CD4-positive, alpha-beta T cell treated with Interleukin-21 for 1 hour (primary cell): ENCODE measurements around the gene TEAD1.

Experiments used
- DNase-seq: peaks from one replicate; pipeline ENCODE4 v3.0.0-alpha.2; 2020

The TEAD1 gene

DNA sequence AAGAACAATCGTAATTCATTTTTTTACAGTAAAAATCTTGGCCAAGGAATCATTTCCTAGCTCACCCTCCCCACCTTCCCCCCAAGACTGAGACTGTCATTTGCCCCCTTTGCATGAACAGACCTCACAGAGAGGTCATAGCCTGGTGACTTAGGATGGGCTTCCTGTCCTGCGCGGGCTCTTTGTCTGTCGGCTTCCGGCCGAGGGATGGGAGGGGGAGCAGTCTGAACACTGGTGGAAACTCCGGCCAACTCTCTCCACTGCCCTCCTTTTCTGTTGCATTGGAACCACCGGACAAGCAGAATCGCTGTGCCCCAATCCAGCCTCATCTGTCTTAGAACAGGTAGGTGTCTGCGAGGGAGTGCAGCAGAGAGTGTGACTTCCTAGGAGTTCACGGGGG, 41.7 kb downstream of the TEAD1 start:
- no peak for DNase-seq

GRCh38 chr11:12716816-12717215, 42.6 kb downstream of the TEAD1 start:
- DNase-seq: no peak

DNA sequence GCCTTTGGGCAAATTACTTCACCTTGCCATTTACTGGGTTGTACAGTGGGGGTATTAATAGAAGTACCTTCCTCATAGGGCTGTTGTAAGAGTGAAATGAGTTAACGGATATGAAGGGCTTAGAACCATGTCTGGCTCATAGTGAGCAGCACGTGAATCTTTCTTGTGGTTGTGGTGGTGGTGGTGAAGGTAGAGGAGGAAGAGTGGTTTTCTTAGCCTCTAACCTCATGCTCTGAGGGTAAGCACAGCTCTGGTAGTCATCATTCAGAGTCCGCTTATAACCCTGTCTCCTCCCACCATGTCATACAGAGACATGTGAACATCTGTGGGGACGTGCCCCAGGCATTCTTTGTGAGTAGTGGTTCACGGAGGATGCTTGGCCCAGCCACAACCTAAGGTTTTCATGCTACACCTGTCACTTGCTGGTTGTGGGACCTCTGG, 43.6 kb downstream of the TEAD1 start:
- peak; percentile 41 for DNase-seq

GRCh38 chr11:12719221-12719620, 45.0 kb downstream of the TEAD1 start:
- no peak for DNase-seq

GRCh38 chr11:12721816-12722604, 47.8 kb downstream of the TEAD1 start:
- no peak for DNase-seq

GRCh38 chr11:12723421-12724300, 49.4 kb downstream of the TEAD1 start:
- DNase-seq: no peak

DNA sequence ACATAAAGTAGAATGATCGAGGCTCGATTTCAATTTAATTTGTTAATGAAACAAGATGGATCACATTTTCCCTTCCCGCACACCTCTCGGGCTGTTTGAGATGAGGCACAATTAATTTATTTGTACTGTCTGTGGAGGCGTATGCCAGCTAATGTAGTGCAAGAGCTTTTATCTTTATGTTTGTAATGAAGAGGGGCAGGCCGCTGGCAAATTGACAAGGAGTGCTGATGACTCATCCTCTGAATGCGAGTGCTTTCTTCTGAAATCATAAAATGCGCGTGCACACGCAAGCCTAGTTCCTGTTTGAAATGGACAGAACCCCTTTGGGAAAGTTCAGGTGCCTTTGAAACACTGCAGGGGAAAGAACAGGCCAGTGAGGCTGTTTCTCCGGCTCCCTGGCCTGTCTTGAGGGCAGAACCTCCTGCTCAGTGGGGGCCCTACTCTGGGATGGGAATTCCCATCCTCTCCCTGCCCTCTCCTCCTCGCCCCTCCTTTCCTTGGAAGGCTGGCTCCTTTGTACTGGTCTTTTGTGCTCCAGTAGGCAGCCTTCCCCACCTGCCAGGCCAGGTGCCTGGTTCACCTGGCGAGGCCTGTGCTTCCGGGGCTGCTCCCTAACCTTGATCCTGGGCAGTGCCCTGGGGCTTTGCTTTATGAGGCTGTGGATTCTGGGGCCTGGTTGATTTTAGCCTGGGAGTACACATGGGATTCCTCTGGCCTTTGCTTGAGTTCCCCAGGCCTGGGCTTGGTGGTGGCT, 50.3 kb downstream of the TEAD1 start:
- no peak for DNase-seq

DNA sequence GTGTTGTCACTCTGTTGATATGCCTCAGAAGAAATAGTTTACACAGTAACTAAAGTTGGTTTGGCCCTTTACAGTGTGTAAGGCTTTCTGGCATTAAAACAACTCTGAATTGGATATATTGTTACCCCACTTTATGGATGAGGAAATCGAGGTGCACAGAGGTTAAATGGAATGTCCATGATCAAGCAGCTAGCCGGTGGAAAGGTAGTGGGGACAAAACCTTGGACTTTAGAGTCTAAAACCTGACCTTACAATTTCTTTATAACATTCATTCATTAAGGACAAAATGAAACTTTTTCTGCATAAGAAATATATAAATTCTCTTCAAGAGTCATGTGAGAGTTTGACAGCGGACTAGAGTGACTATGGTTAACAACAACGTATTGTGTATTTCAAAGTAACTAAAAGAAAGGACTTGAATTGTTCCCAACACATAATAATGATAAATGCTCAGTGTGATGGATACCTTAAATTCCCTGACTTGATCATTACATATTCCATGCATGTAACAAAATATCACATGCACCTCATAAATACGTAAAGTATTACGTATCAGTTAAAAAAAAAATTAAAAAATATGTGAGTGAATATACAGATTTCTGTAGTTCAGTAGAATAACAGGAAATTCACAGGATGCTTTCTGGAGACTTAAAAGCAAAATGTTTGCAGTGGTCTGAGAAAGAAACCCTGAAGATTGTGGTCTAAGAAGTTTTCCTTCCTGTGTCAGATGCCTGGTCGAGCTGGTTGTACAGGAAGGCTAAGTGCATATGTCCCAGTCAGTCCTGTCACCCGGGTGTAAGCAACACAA, 51.0 kb downstream of the TEAD1 start:
- no peak for DNase-seq

DNA sequence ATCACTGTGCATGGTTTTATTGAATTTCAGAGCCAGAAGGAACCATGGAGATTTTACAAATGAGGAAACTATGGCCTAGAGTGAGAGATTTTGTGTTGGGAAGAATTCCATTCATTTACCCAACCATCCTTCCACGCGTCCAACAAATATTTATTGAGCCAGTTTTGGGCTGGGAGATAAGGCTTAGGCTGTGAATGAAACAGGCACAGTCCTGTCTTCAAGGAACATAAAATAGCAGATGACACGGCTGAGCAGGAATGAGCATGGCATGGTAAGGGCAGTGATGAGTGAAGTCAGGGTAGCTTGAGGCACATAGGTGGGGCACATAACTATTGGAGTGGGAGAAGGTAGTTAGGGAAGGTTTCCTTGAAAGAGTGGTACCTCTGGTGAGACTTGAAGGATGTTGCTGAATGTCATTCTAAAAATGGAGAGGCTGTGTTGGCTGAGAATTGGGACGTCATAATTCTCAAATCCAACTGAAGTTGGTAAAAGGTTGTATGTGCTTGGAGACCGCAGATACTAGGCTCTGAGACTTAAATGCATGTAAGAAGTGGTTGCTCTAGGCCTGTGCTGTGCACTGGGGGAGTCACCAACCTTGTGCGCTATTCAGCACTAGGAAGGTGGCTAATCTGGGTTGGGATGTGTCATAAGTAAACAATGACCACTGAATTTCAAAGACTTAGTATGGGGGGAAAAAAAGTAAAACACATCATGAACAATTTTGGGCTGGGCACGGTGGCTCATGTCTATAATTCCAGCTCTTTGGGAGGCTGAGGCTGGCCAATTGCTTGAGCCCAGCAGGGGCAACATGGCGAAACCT, 51.9 kb downstream of the TEAD1 start:
- DNase-seq: no peak

GRCh38 chr11:12727563-12728211, 53.5 kb downstream of the TEAD1 start:
- no peak for DNase-seq

DNA sequence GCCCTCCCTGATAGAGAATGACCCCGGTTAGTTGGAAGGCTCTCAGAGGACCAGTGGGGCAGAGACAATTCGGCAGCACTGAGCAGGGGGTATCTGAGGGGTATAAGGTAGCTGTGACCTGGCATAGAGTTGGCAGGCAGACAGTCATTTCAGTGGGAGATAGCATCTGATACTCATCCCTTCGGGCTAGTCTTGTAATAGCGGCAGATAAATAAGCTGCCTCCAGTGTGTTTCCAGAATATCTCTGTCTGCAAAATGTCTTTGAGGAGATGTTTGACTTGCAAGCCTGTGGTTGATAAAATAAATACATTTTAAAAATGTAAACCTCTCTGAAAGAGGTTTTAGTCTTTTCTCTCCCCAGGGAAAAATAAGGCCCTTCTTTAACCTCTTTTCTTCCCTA, 54.2 kb downstream of the TEAD1 start:
- no peak for DNase-seq

DNA sequence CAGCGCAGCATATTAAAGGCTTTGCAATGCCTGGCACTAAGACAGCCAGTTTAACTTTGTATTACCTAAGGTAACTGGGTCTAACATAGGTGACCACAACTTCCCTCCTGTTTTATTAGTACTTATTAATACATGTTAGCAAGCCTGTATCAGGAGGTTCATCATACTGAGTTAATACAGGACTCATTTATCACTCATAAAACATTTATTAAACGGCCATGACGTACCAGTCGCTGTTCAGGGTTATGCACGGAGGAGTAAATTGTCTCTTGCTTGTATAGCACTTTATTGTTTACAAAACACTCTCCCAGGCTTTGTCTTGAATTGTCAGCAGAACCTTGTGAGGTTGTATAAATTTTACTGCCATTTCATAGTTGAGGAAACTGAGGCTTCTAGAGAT, 55.7 kb downstream of the TEAD1 start:
- DNase-seq: no peak

GRCh38 chr11:12731841-12732336, 57.7 kb downstream of the TEAD1 start:
- DNase-seq: no peak

DNA sequence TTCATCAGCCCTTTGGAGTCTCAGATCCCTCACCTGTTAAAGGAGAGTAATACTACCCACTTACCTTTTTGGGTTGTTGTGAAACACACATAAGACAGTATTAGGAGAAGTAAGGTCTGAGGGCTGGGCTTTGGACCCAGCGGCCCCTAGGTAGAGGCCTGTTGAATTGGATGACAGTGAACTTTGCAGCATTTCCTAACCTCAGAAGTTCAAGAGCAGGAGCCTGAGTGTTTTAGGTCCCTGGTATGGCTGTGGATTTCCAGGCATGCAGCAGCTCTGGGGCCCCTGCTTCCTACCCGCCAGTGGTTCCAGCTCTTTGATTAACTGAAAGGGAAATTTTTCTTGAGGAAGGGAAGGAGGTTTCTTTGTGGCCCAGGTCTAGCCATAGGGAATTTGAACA, 58.9 kb downstream of the TEAD1 start:
- DNase-seq: no peak

DNA sequence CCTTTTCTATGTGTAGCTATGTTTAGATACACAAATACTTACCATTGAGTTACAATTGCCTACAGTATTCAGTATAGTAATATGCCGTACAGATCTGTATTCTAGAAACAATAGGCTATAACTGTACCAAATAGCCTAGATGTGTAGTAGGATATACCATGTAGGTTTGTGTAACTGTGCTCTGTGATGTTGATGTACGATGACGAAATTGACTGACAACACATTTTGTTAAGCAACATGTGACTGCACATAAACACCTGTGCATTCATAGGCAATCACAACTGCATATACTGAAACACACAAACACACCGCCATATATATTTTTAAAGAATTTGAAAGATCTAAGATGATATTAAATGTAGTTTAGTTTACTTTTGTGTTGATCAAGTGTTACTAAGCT, 60.4 kb downstream of the TEAD1 start:
- no peak for DNase-seq

GRCh38 chr11:12735262-12735661, 61.0 kb downstream of the TEAD1 start:
- DNase-seq: no peak

GRCh38 chr11:12737024-12737423, 62.8 kb downstream of the TEAD1 start:
- DNase-seq: no peak

- DNase-seq: no peak
These were observed 67.5 kb downstream of the TEAD1 start for GRCh38 chr11:12741671-12742216.

- no peak for DNase-seq
These were observed 69.7 kb downstream of the TEAD1 start for GRCh38 chr11:12743834-12744449.
